Suprapubic skin (tissue), 3 donors: Measurements from ENCODE around the gene PPP2R2D.

ENCODE experiments used
- CTCF ChIP-seq, 2 donors: fragments of 200-600 bp in 1 of 2; fragments of 450-650 bp in 1 of 2; sonication (generic) in 1 of 2; IDR thresholded peaks; one replicate each; pipeline ENCODE4 v1.5.1; 2016 to 2019; ENCODE audit warnings: antibody characterized with exemption in 2 of 2, mild to moderate bottlenecking in 1 of 2, moderate library complexity in 1 of 2
- POLR2A ChIP-seq, 2 donors: fragments of 450-650 bp; IDR thresholded peaks; one replicate each; pipeline ENCODE4 v1.6.1; 2017; ENCODE audit warnings: antibody characterized with exemption in 2 of 2, mild to moderate bottlenecking in 2 of 2, moderate library complexity in 2 of 2

- TF ChIP-seq CTCF (IDR thresholded peaks at IDR 0.05) = no peak
- TF ChIP-seq POLR2A (IDR thresholded peaks at IDR 0.05) = no peak
These were observed 61.2 kb downstream of the PPP2R2D start for GRCh38 chr10:131961777-131962662.
